H1 (cell line): ENCODE measurements around the gene MYL5.

Source experiments
- CHD2 ChIP-seq: IDR thresholded peaks from 2 replicates; pipeline ENCODE4 v1.6.1; 2012; ENCODE audit warnings: low read length, improper control_type of control experiment
- CTCF ChIP-seq, 3 experiments: IDR thresholded peaks; 1 replicate in 2 of 3; 2 replicates in 1 of 3; pipeline versions ENCODE4 v1.5.1 to v1.6.1; 2011; ENCODE audit warnings: low read length in 3 of 3, mild to moderate bottlenecking in 3 of 3, inconsistent platforms in 2 of 3, low read depth in 1 of 3, moderate library complexity in 1 of 3; ENCODE audit not compliant: insufficient read depth in 1 of 3; ENCODE audit errors: control extremely low read depth in 1 of 3
- EP300 ChIP-seq, 2 experiments: IDR thresholded peaks; 1 replicate in 1 of 2; 2 replicates in 1 of 2; pipeline ENCODE4 v1.6.1; 2011 to 2012; ENCODE audit warnings: low read depth in 2 of 2, low read length in 2 of 2, mild to moderate bottlenecking in 2 of 2, borderline replicate concordance in 1 of 2, inconsistent platforms in 1 of 2, moderate library complexity in 1 of 2
- EZH2 ChIP-seq: fragments of 200-600 bp; sonication (generic); IDR thresholded peaks from 2 replicates; pipeline ENCODE4 v1.7.1; 2012; ENCODE audit warnings: low read depth, mild to moderate bottlenecking, moderate library complexity, low read length, inconsistent platforms; ENCODE audit not compliant: severe bottlenecking
- MAX ChIP-seq: IDR thresholded peaks from 2 replicates; pipeline ENCODE4 v1.6.1; 2012; ENCODE audit warnings: inconsistent platforms
- POLR2A ChIP-seq, 2 experiments: IDR thresholded peaks; 1 replicate in 1 of 2; 2 replicates in 1 of 2; pipeline ENCODE4 v1.6.1; 2011; ENCODE audit warnings: low read depth in 2 of 2, low read length in 2 of 2, mild to moderate bottlenecking in 2 of 2; ENCODE audit errors: control extremely low read depth in 1 of 2
- RXRA ChIP-seq: IDR thresholded peaks from 2 replicates; pipeline ENCODE4 v1.6.1; 2011; ENCODE audit warnings: low read depth, mild to moderate bottlenecking, low read length, moderate library complexity; ENCODE audit not compliant: insufficient read depth
- SIN3A ChIP-seq, 2 experiments: IDR thresholded peaks in 1 of 2; conservative IDR thresholded peaks in 1 of 2; 2 replicates each; pipeline ENCODE4 v1.6.1; 2011 to 2012; ENCODE audit warnings: low read length in 2 of 2, improper control_type of control experiment in 1 of 2, low read depth in 1 of 2, mild to moderate bottlenecking in 1 of 2

DNA sequence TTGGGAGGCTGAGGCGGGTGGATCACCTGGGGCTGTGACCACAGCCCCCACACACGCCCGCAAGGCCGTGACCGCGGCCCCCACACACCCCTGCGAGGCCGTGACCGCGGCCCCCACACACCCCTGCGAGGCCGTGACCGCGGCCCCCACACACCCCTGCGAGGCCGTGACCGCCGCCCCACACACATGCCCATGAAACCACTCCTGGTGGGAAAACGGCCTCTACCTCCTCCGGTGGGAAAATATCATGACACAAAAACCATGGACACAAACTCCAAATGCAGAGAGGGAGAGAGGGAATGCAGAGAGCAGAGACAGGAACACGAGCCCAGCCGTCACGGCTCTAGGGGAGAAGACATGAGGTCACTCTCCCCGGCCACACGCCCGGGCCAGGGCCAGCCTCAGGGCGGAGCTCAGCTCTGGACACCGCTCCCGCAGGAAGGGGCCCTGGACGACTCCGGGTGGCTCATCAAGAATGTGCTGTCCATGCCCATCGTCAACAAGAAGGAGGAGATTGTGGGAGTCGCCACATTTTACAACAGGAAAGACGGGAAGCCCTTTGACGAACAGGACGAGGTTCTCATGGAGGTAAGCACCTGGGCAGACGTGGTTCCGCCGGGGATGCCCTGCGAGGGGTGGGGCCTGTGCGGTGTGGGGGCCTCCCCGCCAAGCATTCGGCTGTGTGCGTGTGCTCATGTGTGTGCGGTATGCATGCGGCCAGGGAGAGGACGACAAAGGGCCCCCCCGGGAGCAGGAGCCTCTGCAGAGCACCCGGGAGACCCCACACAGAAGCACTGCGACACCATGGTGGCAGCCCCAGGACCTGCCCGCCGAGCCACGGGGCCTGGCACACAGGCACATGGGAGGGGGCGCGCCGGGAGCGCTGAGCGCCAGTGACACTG lies 17.7 kb upstream of the MYL5 start:
- TF ChIP-seq EZH2: no peak
- no peak for TF ChIP-seq CHD2
- no peak for TF ChIP-seq SIN3A (conservative IDR thresholded peaks at IDR 0.05 in 1 of 2, IDR thresholded peaks at IDR 0.05 in 1 of 2; ENCODE audit: low read depth in 1 of 2, low read length in 2 of 2)
- no peak for TF ChIP-seq MAX
- no peak for TF ChIP-seq CTCF (IDR thresholded peaks at IDR 0.05; ENCODE audit: control extremely low read depth in 1 of 3, insufficient read depth in 1 of 3, low read depth in 1 of 3, low read length in 3 of 3)
- TF ChIP-seq RXRA: no peak
- no peak for TF ChIP-seq EP300 (IDR thresholded peaks at IDR 0.05; ENCODE audit: borderline replicate concordance in 1 of 2, low read depth in 2 of 2, low read length in 2 of 2)
- TF ChIP-seq POLR2A (IDR thresholded peaks at IDR 0.05; ENCODE audit: control extremely low read depth in 1 of 2, low read depth in 2 of 2, low read length in 2 of 2): no peak
